Right lobe of liver (tissue), 6 donors: Measurements from ENCODE around the gene PRSS33. TPM values are rescaled to one million over a fixed set of nuclear protein-coding genes. Genes with fewer than 3 reads are reported as not detected.
A peak's percentile ranks its signal among the peaks of the same experiment; 100 is the strongest.

Experiments used
- ATAC-seq, 4 donors: fragments of 200-7000 bp; cut with Tn5 transposase; one replicate each; pipeline ENCODE4 v1.9.1; 2020; ENCODE audit warnings: mild to moderate bottlenecking in 4 of 4, moderate library complexity in 4 of 4
- DNase-seq, 3 donors: peaks; one replicate each; pipeline ENCODE4 v3.0.0-alpha.2; 2020
- H3K27ac ChIP-seq, 3 donors: fragments of 200-600 bp; one replicate each; pipeline ENCODE4 v1.8.0; 2022
- H3K27me3 ChIP-seq, 2 donors: fragments of 200-600 bp; one replicate each; pipeline ENCODE4 v1.8.0; 2022
- H3K36me3 ChIP-seq, 4 donors: fragments of 200-600 bp; sonication (generic) in 1 of 4; one replicate each; pipeline versions ENCODE4 v1.5.1 to v1.8.0; 2017 to 2022; ENCODE audit warnings: control low read depth in 1 of 4
- H3K4me1 ChIP-seq, 4 donors: fragments of 200-600 bp; sonication (generic) in 1 of 4; one replicate each; pipeline versions ENCODE4 v1.5.1 to v1.8.0; 2017 to 2022; ENCODE audit warnings: control low read depth in 1 of 4
- H3K4me3 ChIP-seq, 3 donors: fragments of 200-600 bp; one replicate each; pipeline ENCODE4 v1.8.0; 2022
- H3K9me3 ChIP-seq, 4 donors: fragments of 200-600 bp; sonication (generic) in 1 of 4; one replicate each; pipeline versions ENCODE4 v1.5.1 to v1.8.0; 2017 to 2022; ENCODE audit warnings: control low read depth in 1 of 4
- POLR2A ChIP-seq: fragments of 450-650 bp; IDR thresholded peaks from one replicate; pipeline ENCODE4 v1.6.1; 2017; ENCODE audit warnings: antibody characterized with exemption, mild to moderate bottlenecking
- WGBS: methylation state at CpG from one replicate; pipeline ENCODE4 v1.1.6; 2018; ENCODE audit warnings: low coverage, low lambda C conversion rate; ENCODE audit not compliant: insufficient coverage; ENCODE audit errors: missing lambda C conversion rate; 5-methylcytosine and 5-hydroxymethylcytosine counted together
- intact Hi-C, 2 donors: fragments of 100-400 bp; cut with DNase I; formaldehyde crosslinking; loops; one replicate each; pipeline versions ENCODE4 v1.11.2 to v1.14.1; 2022
- total RNA-seq, 6 experiments: library from RNA; depleted of rRNA in 2 of 6; stranded (reverse); fragments of >200 nt in 2 of 6; fragmentation: NEBNext Ultra II Directional in 3 of 6; extraction: Animal tissue kit (Norgen Biotek cat#: 25700) in 3 of 6; gene quantifications; one replicate each; pipeline versions ENCODE4 v1.1.0 to v1.2.4, GENCODE V29; 2016 to 2023
- TF ChIP-seq, protein P1 (sequence below), 4 donors: fragments of 200-600 bp in 3 of 4; fragments of 450-650 bp in 1 of 4; IDR thresholded peaks; one replicate each; pipeline versions ENCODE4 v1.5.1 to v1.8.0; 2016 to 2022; ENCODE audit warnings: antibody characterized with exemption in 4 of 4, mild to moderate bottlenecking in 2 of 4
- donor health status: DM: no; HTN: yes; CAD: no.
- donor health status: DM: no; HTN: no; CAD: no.
- donor health status: DM: no; HTN: no; CAD: no.
- donor health status: DM: no; HTN: yes; CAD: no.
- donor health status: DM: no; HTN: yes; CAD: no.

The PRSS33 gene
- total RNA-seq, 6 experiments from 2014 or later, result not detected

DNA sequence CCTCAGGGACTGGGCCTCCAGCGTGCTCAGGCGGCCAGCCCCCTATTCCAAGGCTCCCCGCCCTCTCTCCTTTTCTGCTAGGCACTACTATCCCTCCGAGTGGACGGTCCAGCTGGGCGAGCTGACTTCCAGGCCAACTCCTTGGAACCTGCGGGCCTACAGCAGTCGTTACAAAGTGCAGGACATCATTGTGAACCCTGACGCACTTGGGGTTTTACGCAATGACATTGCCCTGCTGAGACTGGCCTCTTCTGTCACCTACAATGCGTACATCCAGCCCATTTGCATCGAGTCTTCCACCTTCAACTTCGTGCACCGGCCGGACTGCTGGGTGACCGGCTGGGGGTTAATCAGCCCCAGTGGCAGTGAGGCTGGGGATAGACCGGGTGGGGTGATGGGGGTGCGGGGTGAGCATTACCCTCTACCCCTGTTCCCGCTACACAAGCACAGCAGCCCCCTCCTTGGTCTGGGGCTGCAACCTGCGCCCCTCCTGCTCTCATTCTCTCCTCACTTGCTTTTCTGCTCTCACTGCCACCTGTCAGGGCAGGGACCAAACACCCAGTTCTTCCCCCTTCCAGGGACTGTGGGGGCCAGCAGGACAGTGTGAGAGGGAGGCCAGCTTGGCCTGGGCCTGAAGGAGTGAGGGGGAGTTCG is 12.0 kb upstream of the PRSS33 start:
- H3K27ac ChIP-seq, result no peak overlapping the region
- intact Hi-C loops, result no loop called here
- no peaks in the 10 kb centered on the region for H3K9me3 ChIP-seq
- WGBS, result 80% methylated on average over 8 of the region's 21 CpGs
- TF ChIP-seq, protein P1, sequence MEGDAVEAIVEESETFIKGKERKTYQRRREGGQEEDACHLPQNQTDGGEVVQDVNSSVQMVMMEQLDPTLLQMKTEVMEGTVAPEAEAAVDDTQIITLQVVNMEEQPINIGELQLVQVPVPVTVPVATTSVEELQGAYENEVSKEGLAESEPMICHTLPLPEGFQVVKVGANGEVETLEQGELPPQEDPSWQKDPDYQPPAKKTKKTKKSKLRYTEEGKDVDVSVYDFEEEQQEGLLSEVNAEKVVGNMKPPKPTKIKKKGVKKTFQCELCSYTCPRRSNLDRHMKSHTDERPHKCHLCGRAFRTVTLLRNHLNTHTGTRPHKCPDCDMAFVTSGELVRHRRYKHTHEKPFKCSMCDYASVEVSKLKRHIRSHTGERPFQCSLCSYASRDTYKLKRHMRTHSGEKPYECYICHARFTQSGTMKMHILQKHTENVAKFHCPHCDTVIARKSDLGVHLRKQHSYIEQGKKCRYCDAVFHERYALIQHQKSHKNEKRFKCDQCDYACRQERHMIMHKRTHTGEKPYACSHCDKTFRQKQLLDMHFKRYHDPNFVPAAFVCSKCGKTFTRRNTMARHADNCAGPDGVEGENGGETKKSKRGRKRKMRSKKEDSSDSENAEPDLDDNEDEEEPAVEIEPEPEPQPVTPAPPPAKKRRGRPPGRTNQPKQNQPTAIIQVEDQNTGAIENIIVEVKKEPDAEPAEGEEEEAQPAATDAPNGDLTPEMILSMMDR (IDR thresholded peaks at IDR 0.05), result no peak
- no peak for TF ChIP-seq POLR2A
- no peak overlapping the region for H3K4me3 ChIP-seq
- peak in 1 of 3 donors; percentile 28 for DNase-seq
- H3K36me3 ChIP-seq, result no peaks in the 10 kb centered on the region
- ATAC-seq, result no peak
- H3K4me1 ChIP-seq, result no peaks in the 10 kb centered on the region
- H3K27me3 ChIP-seq, result no peaks in the 10 kb centered on the region

DNA sequence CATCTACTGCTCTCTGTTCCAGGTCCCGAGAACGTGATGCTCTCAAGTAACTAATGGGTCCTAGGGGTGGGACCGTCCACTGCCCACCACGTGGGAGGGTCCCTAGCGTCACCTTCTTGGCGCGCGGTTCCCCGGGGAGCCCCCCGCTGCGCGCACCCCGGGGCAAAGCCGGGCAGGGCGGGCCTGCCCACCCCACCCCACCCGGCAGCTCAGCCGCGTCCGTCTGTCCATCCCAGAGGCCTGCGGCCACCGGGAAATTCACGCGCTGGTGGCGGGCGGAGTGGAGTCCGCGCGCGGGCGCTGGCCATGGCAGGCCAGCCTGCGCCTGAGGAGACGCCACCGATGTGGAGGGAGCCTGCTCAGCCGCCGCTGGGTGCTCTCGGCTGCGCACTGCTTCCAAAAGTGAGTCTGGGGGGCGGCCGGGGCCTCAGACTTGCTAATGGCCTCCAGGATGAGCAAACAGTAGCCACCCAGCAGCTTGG is 11.4 kb upstream of the PRSS33 start:
- no CpG with 5 or more reads among the region's 39 CpGs for WGBS
- TF ChIP-seq POLR2A, result no peak
- TF ChIP-seq, protein P1 (IDR thresholded peaks at IDR 0.05), result no peak
- Histone ChIP-seq H3K4me3 (no peak overlapping the region), H3K36me3 (no peaks in the 10 kb centered on the region), H3K9me3 (no peaks in the 10 kb centered on the region), H3K4me1 (no peaks in the 10 kb centered on the region), H3K27me3 (no peaks in the 10 kb centered on the region), H3K27ac (no peak overlapping the region)
- ATAC-seq (no peak), DNase-seq (no peak)
- intact Hi-C loops, result no loop called here

DNA sequence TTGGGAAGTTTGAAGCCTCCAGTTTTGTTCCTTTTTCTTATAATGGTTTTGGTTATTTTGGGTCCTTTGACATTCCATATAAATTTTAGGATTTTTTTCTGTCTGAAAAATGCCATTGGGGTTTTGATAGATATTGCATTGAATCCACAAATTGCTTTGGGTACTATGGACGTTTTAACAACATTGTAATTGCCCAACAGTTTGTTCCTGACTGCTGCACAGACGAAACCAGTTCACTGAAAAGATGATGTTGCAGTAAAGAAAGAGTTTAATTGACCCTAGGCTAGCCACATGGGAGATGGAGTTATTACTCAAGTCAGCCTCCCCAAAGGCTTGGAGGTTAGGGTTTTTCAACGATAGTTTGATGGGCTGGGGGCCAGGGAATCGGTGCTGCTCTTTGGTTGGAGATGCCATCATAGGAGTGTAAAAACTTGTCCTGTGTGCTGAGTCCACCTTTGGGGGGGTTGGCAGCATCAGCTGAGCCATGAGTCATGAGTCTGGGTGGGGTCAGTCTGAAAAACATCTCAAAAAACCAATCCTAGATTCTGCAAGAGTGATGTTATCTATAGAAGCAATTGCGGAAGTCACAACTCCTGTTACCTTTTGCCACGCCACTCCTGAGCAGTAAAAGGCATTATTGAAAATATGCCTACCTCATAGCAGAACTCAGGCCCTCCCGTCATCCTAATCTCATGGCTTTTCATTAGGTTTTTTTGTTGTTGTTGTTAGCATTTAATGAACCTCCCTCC is 8.2 kb upstream of the PRSS33 start:
- no peak overlapping the region for H3K27ac ChIP-seq
- no peaks in the 10 kb centered on the region for H3K4me1 ChIP-seq
- TF ChIP-seq POLR2A, result no peak
- TF ChIP-seq, protein P1 (IDR thresholded peaks at IDR 0.05), result no peak
- intact Hi-C loops, result no loop called here
- ATAC-seq (no peak), DNase-seq (peak in 1 of 3 donors; percentile 1)
- no peak overlapping the region for H3K4me3 ChIP-seq
- H3K9me3 ChIP-seq, result no peaks in the 10 kb centered on the region
- WGBS, result 42% methylated on average over 7 of the region's 7 CpGs
- H3K27me3 ChIP-seq, result no peaks in the 10 kb centered on the region
- H3K36me3 ChIP-seq, result no peaks in the 10 kb centered on the region

DNA sequence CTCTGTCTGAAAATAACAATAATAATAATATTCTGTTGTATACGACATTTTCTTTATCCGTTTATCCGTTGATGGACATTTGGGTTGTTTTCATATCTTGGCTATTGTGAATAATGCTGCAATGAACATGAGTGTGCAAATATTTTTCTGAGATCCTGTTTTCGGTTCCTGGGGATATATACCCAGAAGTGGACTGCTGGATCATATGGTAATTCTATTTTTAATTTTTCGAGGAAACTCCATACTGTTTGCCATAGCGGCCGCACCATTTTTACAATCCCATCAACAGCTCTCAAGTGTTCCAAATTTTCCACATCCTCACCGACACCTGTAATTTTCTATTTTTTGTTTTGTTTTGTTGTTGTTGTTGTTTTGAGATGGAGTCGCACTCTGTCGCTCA is 5.6 kb upstream of the PRSS33 start:
- DNase-seq, result no peak
- H3K27me3 ChIP-seq, result no peaks in the 10 kb centered on the region
- WGBS, result 63% methylated on average over 10 of the region's 10 CpGs
- H3K4me3 ChIP-seq, result no peak overlapping the region
- no peak for ATAC-seq
- H3K36me3 ChIP-seq, result no peaks in the 10 kb centered on the region
- TF ChIP-seq POLR2A, result no peak
- TF ChIP-seq, protein P1 (IDR thresholded peaks at IDR 0.05), result no peak
- intact Hi-C loops, result no loop called here
- no peaks in the 10 kb centered on the region for H3K9me3 ChIP-seq
- H3K4me1 ChIP-seq, result no peaks in the 10 kb centered on the region
- H3K27ac ChIP-seq, result no peak overlapping the region
